ENCODE data around the gene LCOR.

- TF ChIP-seq CTCF (IDR thresholded peaks at IDR 0.05; ENCODE audit: low read depth, low read length), result no peak
- no peak for TF ChIP-seq POLR2A (IDR thresholded peaks at IDR 0.05; ENCODE audit: extremely low read depth, insufficient read length)
- TF ChIP-seq MAX (IDR thresholded peaks at IDR 0.05; ENCODE audit: low read depth, low read length), result no peak
Measured at GRCh38 chr10:97012470-97012869, 180.4 kb downstream of the LCOR start.

All from NB4 (cell line).